MCF 10A (cell line): ENCODE results near the gene RPS6KA2. TPM values are rescaled to one million over a fixed set of nuclear protein-coding genes. Genes with fewer than 3 reads are reported as not detected.

Source experiments
- BruUV-seq: library from RNA; stranded (reverse); fragments of 400-500 nt; replicated peaks from 2 replicates; lab custom pipeline; 2021; lab: Mats Ljungman, UMichigan
- CTCF ChIA-PET: fragments of 300-600 bp; sonication (Branson Sonifier 250); formaldehyde crosslinking; extraction: SDS; loops from one replicate; lab custom pipeline; 2021; ENCODE audit warnings: antibody characterized with exemption, inconsistent platforms; lab: Yijun Ruan, JAX
- POLR2A ChIA-PET: fragments of 300-600, 350-650 bp; sonication (Branson Sonifier 250); formaldehyde crosslinking; extraction: SDS; loops from one replicate; lab custom pipeline; 2020; ENCODE audit warnings: antibody characterized with exemption, inconsistent platforms; lab: Yijun Ruan, JAX
- DNase-seq: peaks from one replicate; pipeline ENCODE4 v3.0.0-alpha.2; 2018; ENCODE audit not compliant: unreplicated experiment
- H3K27ac Mint-ChIP-seq: one replicate; pipeline ENCODE4 v1.8.0; 2022; ENCODE audit warnings: mild to moderate bottlenecking, low read depth, mixed read lengths; ENCODE audit not compliant: unreplicated experiment
- H3K27me3 Mint-ChIP-seq: one replicate; pipeline ENCODE4 v1.8.0; 2022; ENCODE audit warnings: mixed read lengths; ENCODE audit not compliant: insufficient read depth, unreplicated experiment
- H3K36me3 Mint-ChIP-seq: one replicate; pipeline ENCODE4 v1.8.0; 2022; ENCODE audit warnings: mild to moderate bottlenecking, moderate library complexity, mixed read lengths; ENCODE audit not compliant: insufficient read depth, unreplicated experiment
- H3K4me1 Mint-ChIP-seq: one replicate; pipeline ENCODE4 v1.8.0; 2022; ENCODE audit warnings: mixed read lengths; ENCODE audit not compliant: insufficient read depth, unreplicated experiment
- H3K4me3 Mint-ChIP-seq: one replicate; pipeline ENCODE4 v1.8.0; 2022; ENCODE audit warnings: mild to moderate bottlenecking, moderate library complexity, mixed read lengths; ENCODE audit not compliant: unreplicated experiment
- H3K9me3 Mint-ChIP-seq: one replicate; pipeline ENCODE4 v1.8.0; 2022; ENCODE audit warnings: mixed read lengths; ENCODE audit not compliant: unreplicated experiment
- intact Hi-C: fragments of 100-400 bp; cut with micrococcal nuclease; formaldehyde crosslinking; loops from 2 replicates; pipeline ENCODE4 v1.14.1; 2022
- total RNA-seq: library from RNA; stranded (reverse); gene quantifications from 2 replicates; pipeline ENCODE4 v1.2.3, GENCODE V29; 2022
- TF ChIP-seq, protein P1 (sequence below): fragments of 200-600 bp; IDR thresholded peaks from one replicate; pipeline ENCODE4 v1.8.0; 2022; ENCODE audit warnings: antibody characterized with exemption, mild to moderate bottlenecking; ENCODE audit not compliant: unreplicated experiment

The RPS6KA2 gene
- total RNA-seq, 1 experiment from 2014 or later, result 126 TPM

DNA sequence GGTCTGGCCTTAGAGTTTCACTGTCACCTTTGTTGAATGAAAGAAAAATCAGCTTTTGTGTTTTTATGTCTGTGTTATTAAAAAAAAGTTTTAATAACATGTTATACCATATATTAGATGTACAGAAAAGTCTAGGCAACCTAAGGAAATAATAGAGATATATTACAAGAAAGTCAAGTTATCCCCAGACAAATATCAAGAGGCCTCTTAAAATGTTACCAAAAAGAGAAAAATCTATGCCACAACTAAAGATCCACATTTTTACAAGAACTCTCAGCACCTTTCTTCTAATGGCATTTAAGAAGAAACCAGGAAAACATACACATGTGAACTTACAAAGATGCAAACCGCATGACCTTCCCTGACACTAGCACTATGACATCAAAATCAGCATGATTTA, 67.4 kb downstream of the RPS6KA2 start:
- Mint-ChIP-seq H3K4me1 (peaks cover 59% of the 10 kb centered on the region), H3K9me3 (no peaks in the 10 kb centered on the region), H3K36me3 (peaks cover 43% of the 10 kb centered on the region), H3K27me3 (no peaks in the 10 kb centered on the region), H3K4me3 (no peak overlapping the region), H3K27ac (no peak overlapping the region)
- intact Hi-C loops, result no loop called here
- TF ChIP-seq, protein P1, sequence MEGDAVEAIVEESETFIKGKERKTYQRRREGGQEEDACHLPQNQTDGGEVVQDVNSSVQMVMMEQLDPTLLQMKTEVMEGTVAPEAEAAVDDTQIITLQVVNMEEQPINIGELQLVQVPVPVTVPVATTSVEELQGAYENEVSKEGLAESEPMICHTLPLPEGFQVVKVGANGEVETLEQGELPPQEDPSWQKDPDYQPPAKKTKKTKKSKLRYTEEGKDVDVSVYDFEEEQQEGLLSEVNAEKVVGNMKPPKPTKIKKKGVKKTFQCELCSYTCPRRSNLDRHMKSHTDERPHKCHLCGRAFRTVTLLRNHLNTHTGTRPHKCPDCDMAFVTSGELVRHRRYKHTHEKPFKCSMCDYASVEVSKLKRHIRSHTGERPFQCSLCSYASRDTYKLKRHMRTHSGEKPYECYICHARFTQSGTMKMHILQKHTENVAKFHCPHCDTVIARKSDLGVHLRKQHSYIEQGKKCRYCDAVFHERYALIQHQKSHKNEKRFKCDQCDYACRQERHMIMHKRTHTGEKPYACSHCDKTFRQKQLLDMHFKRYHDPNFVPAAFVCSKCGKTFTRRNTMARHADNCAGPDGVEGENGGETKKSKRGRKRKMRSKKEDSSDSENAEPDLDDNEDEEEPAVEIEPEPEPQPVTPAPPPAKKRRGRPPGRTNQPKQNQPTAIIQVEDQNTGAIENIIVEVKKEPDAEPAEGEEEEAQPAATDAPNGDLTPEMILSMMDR, result no peak
- ChIA-PET POLR2A (interaction anchor here (1.3 to 8.4 kb wide), 2 partner anchors 62 to 67 kb away, joined by 4 to 86 read pairs; no protein-coding TSS in a partner anchor), CTCF (no interaction called here)
- BruUV-seq, result no TSS peak
- no peak for DNase-seq

DNA sequence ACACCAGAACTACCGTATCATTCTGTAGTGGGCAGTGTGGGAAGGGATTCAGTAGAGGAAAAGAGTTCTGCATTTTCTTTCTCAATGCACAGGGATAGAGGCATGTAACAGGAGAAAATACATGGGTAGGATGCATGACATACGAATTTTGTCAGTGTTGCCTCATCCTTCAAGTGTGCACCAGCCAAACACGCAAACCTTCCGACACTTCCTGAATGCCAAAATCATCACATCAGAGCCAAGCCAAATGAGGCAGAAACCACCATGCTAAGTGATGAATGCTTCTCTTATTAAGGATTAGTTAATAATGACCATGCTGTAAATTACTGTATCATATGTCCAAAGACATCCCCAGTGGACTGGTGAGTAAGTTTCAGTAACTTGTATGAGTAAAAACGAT, 67.8 kb downstream of the RPS6KA2 start:
- Mint-ChIP-seq H3K9me3 (no peaks in the 10 kb centered on the region), H3K36me3 (peaks cover 38% of the 10 kb centered on the region), H3K4me3 (no peak overlapping the region), H3K4me1 (peaks cover 59% of the 10 kb centered on the region), H3K27ac (peak overlapping the region; percentile 29), H3K27me3 (no peaks in the 10 kb centered on the region)
- intact Hi-C loops, result no loop called here
- TF ChIP-seq, protein P1, result no peak
- ChIA-PET POLR2A (interaction anchor here (1.3 to 8.4 kb wide), 2 partner anchors 63 to 67 kb away, joined by 4 to 86 read pairs; no protein-coding TSS in a partner anchor), CTCF (no interaction called here)
- DNase-seq, result peak; percentile 64
- BruUV-seq, result no TSS peak

DNA sequence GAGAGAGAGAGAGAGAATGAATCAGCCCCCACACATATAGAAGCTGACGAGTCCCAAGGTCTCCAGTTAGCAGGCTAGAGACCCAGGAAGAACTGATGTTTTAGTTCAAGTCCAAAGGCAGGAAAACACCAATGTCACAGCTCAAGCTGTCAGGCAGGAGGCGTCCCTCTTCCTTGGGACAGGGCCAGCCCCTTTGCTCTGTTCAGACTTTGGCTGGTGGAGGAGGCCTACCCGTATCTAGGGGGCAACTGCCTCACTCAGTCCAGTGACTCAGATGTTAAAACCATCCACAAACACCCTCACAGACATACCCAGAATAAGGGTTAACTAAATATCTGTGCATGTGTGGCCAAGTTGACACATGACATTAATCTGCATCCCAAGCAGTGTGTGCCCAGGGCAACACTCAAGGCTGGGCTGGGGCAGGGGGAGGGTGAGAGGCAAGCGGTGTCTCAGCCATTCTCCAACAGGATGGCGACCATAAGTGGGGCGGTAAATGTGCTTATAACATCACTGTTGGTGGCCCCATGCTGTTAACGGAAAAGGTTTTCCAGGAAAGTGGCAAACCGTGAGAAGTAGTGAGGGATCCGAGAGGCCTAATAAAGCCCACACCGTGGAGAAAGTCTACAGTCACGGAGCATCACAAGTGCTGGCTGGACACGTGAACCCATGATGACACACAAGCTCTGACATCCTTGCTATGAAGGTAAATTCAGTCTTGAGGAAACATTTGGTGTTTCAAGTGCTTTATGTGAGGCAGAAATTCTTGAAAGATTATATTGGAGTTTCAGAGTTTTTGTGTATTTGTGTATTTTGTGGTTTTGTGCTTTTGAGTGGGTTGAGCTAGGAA, 68.7 kb downstream of the RPS6KA2 start:
- Mint-ChIP-seq H3K36me3 (peaks cover 32% of the 10 kb centered on the region), H3K27me3 (no peaks in the 10 kb centered on the region), H3K27ac (peak overlapping the region; percentile 86), H3K4me3 (no peak overlapping the region), H3K4me1 (peaks cover 59% of the 10 kb centered on the region), H3K9me3 (no peaks in the 10 kb centered on the region)
- TF ChIP-seq, protein P1, result no peak
- CTCF ChIA-PET, result interaction anchor here (1.6 kb wide), 1 partner anchor 8 kb away, joined by 10 read pairs; no protein-coding TSS in a partner anchor
- intact Hi-C loops, result no loop called here
- BruUV-seq, result no TSS peak
- no peak for DNase-seq
- POLR2A ChIA-PET, result interaction anchor here (1.1 to 8.4 kb wide), 4 partner anchors 9 to 68 kb away, joined by 3 to 86 read pairs (median 26); no protein-coding TSS in a partner anchor

DNA sequence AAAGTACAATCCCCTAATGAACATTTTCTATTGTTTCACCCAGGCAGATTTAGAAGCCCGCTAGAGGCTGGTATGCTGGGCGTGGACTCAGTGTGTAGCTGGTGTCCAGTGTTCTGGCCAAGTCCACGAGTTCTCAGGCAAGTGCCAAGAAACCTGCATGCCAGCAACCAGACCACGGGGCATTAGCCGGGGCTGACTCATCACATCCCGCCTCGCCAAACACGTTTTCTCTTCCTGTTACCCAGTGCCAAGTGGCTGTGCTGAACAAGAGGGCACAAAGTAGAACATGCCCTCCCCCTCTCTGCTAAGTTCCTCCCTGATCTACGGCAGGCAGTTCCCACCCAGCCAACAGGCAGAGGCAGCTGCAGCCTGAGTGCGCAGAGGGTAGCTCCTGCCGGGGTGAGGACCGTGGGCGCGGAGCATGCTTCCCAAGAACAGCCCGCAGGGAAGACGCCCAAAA, 70.2 kb downstream of the RPS6KA2 start:
- TF ChIP-seq, protein P1, result no peak
- peak; percentile 99 for DNase-seq
- Mint-ChIP-seq H3K36me3 (peaks cover 20% of the 10 kb centered on the region), H3K27ac (peak overlapping the region; percentile 86), H3K4me1 (peaks cover 64% of the 10 kb centered on the region), H3K4me3 (peak overlapping the region; percentile 68), H3K27me3 (no peaks in the 10 kb centered on the region), H3K9me3 (no peaks in the 10 kb centered on the region)
- ChIA-PET POLR2A (interaction anchor here (0.5 to 8.4 kb wide), 12 partner anchors 11 to 1302 kb away, joined by 3 to 86 read pairs (median 6); partner anchors contain the start of gene RPS6KA2), CTCF (interaction anchor here (0.5 to 1.6 kb wide), 3 partner anchors 9 to 65 kb away, joined by 3 to 10 read pairs (median 4); no protein-coding TSS in a partner anchor)
- intact Hi-C loops, result loop anchor here (1.0 to 2.0 kb wide), 3 partner anchors 10 to 67 kb away; no protein-coding TSS in a partner anchor
- BruUV-seq, result no TSS peak
